ENCODE measurements around the gene GFRA1.

The GFRA1 gene

GRCh38 chr10:116098411-116099022 is 174.5 kb downstream of the GFRA1 start:
- DNase-seq: no peak

- DNase-seq: no peak
Measured at GRCh38 chr10:116097239-116097784, 175.7 kb downstream of the GFRA1 start.

DNA sequence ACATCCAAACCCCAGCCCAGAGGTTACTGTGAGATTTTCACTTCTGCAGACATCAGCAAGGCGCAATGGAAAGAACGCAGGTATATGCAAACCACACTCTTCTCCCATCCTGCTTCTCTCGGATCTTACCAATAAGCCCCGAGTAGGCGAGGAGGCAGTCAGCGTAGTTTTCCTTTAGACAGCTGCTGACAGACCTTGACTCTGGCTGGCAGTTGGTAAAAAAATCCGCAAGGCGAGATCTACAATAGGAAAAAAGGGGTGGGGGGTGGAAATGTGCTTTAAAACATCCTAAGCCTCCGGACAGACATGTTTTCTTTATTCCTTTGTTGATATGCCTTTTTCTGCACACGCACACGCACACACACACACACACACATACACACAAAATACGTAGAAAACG is 176.5 kb downstream of the GFRA1 start:
- no peak for DNase-seq

- no peak for DNase-seq
Measured at GRCh38 chr10:116094356-116094755, 178.7 kb downstream of the GFRA1 start.

- DNase-seq: no peak
Measured at GRCh38 chr10:116093031-116093430, 180.0 kb downstream of the GFRA1 start.

DNA sequence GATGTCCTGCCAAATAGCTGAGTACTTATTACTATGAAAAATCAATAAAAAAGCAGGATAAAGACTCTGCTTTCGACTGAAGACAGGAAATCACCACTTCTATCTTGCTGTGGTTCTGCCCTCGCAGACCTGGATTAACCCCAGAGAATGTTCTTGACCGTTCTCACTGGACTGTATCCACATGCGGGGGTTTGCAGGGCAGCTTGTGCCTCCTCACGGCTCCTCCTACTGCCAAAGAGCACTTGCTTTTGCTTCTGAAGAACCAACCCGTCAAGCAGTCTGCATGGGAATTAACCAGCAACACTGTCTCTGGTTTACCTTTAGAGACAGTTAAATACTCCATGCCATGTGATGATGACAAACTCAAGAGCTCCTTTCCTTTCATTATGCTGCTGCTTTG is 184.0 kb downstream of the GFRA1 start:
- no peak for DNase-seq

DNA sequence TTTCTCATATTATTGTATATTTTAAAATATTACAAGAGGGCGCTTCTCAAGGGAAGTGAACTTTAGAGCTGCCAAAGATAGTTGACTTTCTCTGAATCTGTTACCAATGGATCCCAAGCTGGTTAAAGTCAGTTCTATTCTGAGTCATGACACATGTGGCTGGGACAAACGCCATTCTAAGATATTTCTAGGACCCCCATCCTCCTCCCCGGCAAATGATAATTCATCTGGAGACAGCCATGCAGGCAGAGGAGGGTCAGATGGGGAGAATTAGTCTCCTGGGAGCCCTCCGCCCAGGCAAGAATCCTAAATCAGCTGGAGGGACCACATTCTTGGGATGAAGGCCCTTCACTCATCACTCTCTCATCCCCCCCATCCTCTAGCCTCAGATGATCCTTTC is 187.7 kb downstream of the GFRA1 start:
- no peak for DNase-seq

DNA sequence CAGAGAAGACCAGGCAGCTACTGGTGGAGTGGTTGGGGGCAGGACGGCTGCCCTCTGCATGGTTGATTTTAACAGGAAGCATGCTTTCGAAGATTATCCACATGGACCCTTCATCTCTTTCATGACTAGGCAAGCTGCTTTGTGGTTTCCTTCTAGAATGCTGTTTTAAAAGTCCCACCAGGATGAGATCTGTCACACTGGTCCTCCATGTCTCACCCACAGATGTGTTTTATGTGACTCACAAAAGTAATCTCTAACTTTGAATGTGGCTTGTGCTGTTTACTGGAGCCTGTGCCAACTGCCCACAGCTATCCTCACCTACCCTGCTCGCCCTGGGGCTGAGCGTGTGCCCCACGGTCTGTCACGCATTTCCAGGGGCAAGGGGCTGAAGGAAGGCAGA is 188.8 kb downstream of the GFRA1 start:
- DNase-seq: no peak

DNA sequence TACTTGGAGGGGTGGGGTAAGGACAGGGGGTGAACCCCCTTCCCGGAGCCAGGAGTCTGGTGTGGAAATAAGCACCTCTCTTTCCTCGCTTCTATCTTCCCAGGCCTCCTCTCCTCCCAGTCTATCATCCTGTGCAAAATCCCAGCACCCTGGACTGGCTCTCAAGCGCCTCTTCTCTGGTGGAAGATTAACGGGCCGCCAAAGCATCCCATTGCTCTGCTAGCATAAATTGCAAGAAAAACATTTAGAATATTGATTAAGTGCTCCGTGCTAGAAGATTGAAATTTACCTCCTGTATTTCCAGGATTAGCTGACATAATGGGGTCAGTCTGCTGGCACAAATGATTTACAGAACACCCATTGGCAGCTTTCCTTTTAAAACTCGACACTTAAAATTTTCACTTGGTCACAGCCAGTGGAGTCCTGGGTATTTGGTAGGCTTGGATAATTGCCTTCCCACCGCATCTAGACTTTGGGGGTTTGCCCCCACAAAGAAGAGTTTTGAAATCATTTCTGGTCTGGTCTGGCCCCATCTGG is 189.7 kb downstream of the GFRA1 start:
- no peak for DNase-seq

DNA sequence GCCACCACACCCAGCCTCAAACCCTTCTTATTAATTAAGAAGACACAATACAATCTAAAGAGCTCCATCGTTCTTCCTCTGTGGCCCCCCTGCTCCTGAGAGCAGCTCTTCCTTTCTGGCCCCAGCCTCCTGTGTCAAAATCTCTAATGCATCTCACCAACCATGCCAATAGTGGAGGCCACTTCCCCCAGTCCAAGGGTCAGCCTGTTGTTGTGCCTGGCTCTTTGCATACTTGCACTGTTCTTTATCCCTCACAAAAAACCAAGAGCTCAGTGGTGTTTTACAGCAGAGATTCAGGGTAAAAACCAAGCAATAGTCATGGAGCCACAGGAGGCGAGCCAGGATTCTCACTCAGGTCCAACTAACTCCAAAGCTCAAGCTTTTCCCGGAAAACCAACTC is 190.2 kb downstream of the GFRA1 start:
- DNase-seq: no peak

DNA sequence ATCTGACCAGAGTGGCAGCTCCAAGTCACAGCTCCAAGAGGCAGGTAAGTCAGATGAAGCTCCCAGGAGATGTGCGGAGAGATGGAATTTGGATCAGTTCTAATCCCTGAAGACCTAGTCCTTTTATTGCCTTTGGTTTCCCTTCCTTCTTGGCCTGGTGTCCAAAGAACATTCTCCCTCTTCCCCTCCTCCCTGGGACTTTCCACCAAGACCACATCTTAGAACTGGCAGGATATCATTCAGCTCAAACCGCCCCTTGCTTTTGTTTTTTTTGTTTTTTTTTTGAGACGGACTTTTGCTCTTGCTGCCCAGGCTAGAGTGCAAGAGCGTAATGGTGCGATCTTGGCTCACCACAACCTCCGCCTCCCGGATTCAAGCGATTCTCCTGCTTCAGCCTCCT is 190.8 kb downstream of the GFRA1 start:
- DNase-seq: no peak

DNA sequence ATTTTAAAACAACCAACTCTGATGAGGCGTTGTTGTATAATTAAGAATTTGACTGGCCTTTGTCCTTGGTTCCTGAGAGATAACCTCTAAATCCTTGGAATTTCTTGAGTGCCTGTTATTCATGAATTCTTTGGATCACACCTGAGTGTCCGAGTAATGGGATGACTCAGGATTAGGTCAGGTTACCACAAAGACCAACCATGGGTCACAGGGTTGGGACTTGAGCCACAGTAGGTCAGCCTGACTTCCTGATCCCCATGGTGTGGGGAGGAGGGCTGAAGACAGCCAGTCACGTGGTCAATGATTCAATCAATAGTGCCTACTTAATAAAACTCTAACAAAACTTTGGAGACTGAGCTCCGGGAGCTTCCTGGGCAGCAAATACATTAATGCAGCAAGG is 192.5 kb downstream of the GFRA1 start:
- no peak for DNase-seq

DNA sequence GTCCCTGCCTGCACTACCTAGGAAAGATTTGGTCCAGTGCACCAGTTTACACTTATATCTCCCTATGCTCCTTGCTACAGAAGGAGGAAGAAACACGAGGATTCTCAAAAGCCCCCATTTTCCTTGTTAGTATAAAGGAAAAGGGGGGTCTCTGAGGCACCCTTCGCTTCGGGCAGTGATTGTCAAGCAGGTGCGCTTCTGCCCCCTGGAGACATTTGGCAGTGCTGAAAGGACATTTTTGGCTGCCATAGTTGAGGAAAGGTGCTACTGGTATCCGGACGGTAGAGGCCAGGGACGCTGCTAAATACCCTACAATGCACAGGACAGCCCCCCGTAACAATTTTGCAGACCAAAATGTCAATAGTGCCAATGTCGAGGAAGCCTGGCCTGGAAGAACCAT is 193.7 kb downstream of the GFRA1 start:
- DNase-seq: no peak

GRCh38 chr10:116076621-116077020 is 196.4 kb downstream of the GFRA1 start:
- no peak for DNase-seq

DNA sequence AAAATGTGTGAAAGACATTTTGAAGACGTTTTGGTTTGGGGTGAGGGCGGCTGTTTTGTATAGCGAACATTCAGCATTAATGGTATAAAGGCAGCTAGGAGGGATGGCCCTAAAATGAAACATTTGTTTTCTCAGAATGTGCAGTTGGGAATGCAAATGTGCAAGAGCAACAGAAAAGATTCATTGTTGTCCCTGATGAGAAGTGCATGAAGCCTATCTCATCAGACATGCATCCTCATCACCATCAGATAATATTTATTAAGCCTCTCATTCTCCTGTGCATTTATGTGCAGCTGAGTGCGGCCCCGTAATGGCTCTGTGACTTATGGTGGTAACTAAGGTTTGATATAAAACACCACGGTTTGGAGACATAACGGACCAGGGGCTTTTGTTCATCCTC is 199.5 kb downstream of the GFRA1 start:
- DNase-seq: no peak

DNA sequence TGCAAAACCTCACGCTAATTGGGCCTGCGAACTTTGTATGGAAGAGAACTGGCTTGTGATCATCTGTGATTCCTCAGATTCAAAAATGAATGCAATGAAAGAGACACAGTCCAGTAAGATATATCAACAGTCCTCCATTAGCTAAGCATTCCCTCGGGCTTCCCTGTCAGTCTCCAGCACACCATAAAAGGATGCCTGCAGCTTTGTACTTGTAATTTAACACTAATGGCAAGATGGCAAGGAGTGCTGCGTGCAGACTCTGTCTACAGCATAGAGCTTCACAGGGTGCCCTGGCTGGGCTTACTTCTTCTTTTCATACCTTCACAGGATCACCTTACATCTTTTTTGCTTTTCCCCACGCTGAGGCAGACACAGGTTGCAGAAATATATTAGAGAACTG is 200.0 kb downstream of the GFRA1 start:
- no peak for DNase-seq

GRCh38 chr10:116071453-116072148 is 201.4 kb downstream of the GFRA1 start:
- no peak for DNase-seq

GRCh38 chr10:116070743-116071320 is 202.2 kb downstream of the GFRA1 start:
- no peak for DNase-seq

GRCh38 chr10:116069856-116070255 is 203.2 kb downstream of the GFRA1 start:
- DNase-seq: no peak

- no peak for DNase-seq
Measured at GRCh38 chr10:116067825-116068224, 205.2 kb downstream of the GFRA1 start.

DNA sequence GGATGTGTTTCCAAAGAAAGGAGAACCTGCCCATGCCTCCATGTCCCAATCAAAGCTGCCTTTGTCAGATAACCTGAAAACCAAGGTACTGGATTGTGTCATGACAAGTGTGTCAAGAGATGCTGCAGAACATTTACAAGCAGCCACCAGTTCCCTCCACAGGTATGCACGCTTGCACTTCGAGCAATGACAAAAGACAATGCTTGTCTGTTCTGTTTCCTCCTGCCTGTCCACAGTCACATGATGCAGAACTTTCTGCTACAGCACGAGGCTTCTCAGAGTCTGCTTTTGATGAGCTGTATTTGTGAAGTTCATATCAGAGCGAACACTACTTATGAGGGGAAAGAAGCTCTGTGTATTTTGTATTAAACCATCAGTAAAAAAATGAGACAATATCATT is 209.9 kb downstream of the GFRA1 start:
- no peak for DNase-seq

GRCh38 chr10:116060864-116061263 is 212.1 kb downstream of the GFRA1 start:
- no peak for DNase-seq

- no peak for DNase-seq
Measured at GRCh38 chr10:116059320-116059719, 213.7 kb downstream of the GFRA1 start.
